CD1c-positive myeloid dendritic cell (primary cell): ENCODE measurements around the gene PLEKHH3.
"Not testable (repeated sequence)": the region's sequence is repeated elsewhere in the genome, so short reads cannot be mapped to it uniquely, and the experiment has no call there.

Source experiments
- DNase-seq: peaks from one replicate; pipeline ENCODE4 v3.0.0-alpha.2; 2016; ENCODE audit errors: extremely low spot score

Gene PLEKHH3

GRCh38 chr17:42673266-42673884 is 3.4 kb downstream of the PLEKHH3 start:
- DNase-seq: no peak

- no peak for DNase-seq
Measured at GRCh38 chr17:42672038-42672437, 4.8 kb downstream of the PLEKHH3 start.

GRCh38 chr17:42670789-42671657 is 5.8 kb downstream of the PLEKHH3 start:
- peak; percentile 10 for DNase-seq

DNA sequence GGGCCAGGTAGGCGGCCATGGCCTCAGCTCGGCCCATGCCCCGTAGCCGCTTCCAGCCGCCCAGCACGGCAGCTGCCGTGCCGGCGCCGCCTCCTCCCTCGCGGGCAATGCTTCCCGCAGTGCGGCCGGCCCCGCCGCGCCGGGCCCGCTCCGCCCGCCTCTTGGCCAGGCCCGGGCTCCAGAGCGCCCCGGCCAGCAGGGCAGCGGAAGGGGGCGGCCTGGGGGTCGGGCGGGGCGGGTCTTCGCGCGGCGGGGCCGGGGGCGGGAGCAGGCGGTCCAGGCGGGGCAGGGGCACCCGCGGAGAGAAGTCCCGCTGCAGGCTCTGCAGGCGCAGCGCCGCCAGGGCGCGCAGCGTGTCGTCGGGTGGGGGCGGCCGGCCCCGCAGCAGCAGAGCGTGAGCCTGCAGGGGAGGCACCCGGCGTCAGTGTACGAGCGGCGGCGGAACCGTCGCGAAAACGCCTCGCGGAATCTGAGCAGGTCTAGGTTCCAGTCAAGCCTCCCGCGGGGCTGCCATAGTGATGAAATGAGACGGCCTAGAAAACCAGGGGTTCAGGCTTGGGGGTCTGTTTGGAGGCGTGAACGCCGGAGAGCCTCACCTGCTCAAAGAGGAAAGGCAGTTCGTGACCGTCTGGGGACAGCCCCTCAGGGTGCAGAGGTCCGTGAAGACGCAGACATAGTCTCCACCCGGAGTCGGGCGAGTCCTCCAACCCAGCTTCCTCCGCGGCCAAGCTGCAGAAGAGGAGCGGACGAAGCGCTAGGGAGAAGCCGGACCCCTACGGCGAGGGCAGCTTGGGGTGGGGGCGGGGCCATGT is 6.6 kb downstream of the PLEKHH3 start:
- DNase-seq: peak; percentile 64

DNA sequence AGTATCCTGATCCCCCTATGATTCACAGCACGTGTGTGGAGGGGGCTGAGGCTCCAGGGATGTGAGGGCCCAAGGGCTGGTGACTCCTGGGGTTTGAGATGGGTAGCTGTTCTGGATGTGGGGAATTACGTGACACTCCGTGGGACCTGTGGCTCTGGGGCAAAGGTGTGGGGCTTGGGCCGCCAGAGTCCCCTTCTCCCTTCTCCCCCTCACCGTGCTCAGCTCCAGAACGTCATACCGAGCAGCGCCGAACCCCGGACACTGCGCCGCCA is 7.2 kb downstream of the PLEKHH3 start:
- no peak for DNase-seq

- DNase-seq: peak; percentile 19
Measured at GRCh38 chr17:42667088-42667951, 9.5 kb downstream of the PLEKHH3 start.

- DNase-seq: not testable (repeated sequence)
Measured at GRCh38 chr17:42666126-42666525, 10.7 kb downstream of the PLEKHH3 start.

DNA sequence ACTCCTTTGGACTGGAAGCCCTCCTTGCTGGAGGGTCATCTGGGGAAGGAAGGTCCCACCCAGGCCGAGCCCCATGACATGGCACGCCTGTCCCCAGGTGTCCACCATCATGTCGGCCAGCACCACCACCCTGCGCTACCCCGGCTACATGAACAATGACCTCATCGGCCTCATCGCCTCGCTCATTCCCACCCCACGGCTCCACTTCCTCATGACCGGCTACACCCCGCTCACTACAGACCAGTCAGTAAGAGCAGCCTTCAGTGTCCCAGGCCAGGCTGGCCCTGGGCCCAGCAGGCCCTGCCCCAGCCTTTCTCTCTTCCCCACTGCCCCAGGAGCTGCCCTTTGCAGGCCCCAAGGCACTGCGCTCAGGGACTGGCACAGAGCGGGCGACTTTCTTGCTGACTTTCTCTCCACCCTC is 11.2 kb downstream of the PLEKHH3 start:
- DNase-seq: no peak

DNA sequence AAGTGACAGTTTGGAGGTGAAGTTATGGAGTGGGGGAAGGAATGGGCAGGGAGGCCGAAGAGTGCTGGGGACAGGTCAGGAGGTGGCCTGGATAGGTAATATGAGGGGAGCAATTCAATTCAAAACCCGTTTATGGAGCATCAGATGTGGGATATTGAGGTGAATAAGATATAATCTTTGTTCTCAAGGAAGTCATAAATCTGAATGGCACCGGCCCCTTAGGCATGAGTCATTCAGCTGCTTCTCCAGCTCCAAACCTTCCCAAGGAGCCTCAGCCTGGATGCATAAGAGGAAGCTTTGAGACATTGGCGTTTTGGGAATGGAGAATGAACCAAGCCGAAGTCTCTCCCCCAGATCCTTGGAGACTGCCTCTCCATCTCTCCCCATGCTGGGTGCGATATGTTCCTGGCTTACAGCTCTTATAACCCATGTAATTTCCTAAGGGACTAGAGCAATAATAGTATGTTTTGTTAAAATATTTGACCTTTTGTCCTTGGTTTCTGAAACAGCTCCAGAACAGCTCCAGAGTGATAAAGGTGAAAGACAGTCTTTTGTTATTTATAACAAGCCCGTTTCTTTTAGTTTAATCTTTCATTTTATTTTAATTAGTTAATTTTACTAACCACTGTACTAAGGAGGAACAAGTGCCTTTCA is 16.0 kb downstream of the PLEKHH3 start:
- no peak for DNase-seq

GRCh38 chr17:42659932-42660274 is 16.9 kb downstream of the PLEKHH3 start:
- DNase-seq: not testable (repeated sequence)

DNA sequence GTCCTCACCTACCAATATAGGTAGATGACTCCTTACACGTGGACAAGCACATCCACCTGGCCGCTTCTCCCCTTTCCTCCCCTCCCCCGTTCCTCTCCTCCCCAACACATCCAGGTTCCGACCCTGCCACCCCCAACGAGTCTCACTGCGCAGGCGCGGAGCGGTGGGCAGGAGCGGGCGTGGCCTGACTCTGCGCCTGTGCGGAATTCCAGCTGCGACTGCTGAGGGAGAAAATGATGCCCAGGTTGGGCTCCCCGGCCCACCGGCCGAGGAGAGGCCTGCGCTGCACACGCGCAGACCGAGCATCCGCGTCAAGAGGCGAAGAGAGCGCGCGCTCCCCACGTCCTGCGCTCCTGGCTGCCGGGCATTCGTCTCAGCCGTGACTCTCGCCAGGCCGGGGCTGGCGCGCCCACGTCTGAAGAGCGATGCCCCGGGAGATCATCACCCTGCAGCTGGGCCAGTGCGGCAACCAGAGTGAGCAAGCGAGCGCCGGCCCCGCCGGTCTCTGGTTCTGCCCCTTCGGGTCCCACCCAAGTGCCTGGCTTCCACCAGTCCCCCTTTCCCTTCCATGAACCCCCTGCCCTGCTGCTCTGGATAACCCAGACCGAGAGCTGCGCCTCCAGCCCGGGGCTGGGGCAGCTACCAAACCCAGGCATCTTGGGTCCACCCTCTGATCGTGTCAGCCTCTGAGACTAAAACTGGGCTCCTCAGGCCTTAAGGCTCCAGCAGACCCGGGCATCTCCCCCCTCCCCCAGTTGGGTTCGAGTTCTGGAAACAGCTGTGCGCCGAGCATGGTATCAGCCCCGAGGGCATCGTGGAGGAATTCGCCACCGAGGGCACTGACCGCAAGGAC is 17.5 kb downstream of the PLEKHH3 start, which contains the start of gene TUBG2:
Gene TUBG2, plus strand, starts transcription at position 206 of the 853 bp plus-strand sequence. Its CDS starts 220 bp downstream, at position 426.
- DNase-seq: peak; percentile 73

DNA sequence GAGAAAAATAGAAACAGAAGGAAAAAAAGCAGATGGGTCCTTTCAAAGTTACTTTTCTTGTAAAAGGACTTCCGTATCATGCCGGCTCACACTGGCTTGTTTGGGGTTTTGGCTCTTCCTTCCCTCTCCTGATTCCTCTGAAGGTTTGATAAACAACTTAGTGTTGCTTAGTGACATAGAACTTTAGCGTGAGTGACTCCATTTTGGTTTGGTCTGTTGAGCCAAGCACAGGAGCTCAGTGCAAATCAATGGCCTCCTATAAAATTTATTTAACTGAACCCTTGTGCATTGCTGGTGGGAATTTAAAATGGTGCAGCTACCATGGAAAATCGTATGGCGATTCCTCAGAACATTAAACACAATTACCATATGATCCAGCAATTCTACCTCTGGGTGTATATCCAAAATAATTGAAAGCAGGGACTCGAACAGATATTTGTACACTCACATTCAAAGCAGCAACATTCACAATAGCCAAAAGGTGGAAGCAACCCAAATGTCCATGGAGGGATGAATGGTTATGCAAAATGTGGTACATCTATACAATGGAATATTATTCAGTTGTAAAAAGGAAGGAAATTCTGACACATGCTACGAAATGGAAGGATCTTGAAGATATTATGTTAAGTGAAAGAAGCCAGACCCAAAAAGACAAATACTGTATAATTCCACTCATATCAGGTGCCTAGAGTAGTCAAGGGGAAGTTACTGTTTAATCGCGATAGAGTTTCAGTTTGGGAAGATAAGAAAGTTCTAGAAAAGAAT is 18.8 kb downstream of the PLEKHH3 start:
- no peak for DNase-seq

- no peak for DNase-seq
Measured at GRCh38 chr17:42655528-42655927, 21.3 kb downstream of the PLEKHH3 start.

DNA sequence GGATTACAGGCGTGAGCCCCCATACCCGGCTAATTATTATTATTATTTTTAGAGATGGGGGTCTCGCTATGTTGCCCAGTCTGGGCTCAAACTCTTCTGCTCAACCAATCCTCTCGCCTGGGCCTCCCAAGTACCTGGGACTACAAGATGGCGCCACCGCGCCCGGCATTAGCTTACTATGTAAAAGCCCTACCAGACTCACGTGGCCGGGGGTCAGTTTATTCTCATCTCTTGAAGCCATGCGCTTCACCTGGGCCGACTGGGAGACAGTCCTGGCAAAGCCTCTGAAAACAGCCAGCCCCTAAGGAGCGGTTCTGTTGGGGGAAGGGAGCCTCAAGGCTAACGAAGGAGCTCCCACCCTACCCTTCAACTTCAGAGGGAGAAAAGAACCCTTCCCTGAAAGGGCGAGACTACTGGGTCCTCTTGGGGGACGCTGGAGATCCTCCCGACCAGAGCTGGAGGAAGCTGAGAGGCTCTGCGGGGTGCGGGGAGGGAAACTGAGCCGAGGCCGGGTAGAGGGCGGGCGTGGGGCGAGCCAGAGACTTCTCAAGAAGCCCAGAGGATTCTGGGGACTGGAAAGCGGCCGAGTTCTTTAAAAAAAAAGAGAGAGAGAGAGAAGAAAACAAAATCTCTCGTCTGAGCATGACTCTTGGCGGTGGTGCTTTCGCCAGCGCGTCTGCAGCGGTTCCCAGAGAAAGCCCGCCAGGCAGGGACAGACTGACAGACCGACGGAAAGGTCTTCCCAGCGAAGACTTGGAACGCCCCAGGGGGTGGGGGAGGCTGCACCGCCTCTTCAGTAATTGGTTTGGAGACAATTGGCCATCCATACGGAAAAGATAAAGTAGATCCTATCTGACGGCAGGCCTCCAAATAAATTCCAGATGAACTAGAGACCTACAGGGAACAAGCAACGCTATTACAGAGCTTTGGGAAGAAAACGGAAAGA is 23.3 kb downstream of the PLEKHH3 start:
- DNase-seq: no peak

GRCh38 chr17:42651392-42651791 is 25.4 kb downstream of the PLEKHH3 start:
- DNase-seq: no peak

DNA sequence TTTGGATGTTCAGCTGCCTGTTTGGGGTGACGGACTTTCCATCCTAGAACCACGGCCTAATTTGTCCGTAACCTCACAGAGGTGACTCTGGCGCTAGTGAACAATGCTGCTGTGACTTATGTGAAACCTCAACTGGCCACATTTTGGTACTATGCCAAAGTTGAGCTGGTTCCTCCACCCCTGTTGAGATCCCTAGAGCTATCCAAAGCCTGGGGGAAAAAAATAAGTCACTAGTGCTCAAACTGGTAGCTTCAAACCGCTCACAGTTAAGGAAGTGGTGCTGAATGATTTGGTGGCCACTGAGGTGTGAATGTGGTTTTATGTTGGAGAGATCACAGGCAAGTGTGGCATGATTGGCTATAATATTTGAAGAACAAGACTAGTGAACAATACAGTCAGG is 29.0 kb downstream of the PLEKHH3 start:
- no peak for DNase-seq

DNA sequence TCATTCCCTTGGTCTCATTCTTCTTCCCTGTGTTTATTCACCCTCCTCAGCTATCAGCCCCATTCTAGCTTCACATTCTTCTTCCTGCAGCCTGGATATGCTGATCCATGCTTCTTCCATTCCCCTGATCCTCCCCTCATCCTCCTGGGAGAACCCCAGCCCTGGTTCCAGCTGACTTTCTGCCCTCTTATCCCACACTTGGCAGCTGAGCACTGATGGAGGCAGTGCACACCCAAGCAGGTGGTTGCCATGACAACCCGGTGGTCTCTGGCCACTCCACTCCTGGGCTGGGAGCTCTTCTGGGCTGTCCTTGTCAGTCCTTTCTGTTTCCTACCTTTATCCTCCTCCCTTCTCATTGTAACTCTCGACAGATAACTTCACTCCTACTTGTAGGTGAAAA is 34.5 kb downstream of the PLEKHH3 start:
- no peak for DNase-seq

GRCh38 chr17:42640121-42640520 is 36.7 kb downstream of the PLEKHH3 start:
- no peak for DNase-seq
